ENCODE data around the gene GH2. TPM values are rescaled to one million over a fixed set of nuclear protein-coding genes. Genes with fewer than 3 reads are reported as not detected.

GH2 gene
- total and polyA plus RNA-seq, 4 donors: not detected

DNA sequence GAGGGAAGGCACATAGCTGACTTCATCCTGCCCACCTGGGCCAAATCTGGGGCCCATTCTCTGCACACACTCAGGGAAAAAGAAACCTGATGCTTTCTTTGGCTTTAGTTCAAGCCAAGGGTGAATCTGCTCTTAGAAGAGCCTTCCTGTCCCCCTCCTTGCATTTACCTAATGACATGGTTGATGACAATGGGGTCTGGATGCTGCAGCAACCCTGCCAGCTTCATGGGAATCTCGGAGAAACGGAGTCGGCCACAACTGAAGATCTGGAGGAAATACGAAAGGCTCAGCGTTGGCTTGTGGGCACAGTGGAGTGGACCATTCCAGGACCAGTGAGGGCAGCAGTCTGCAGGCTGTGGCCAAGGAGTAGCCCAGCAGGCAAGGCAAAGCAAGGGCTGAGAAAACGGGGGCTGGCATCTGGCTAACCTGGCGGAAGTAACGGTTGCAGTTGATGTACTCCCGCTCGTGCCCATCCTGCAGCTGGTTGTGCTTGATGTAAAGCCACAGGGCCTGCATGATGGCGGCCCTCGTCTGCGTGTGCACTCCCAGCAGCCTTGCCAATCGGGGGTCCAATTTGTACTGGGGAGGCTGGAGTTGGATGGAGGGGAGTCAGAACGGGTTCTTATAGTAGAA, 47.9 kb downstream of the GH2 start:
- no peaks in the 10 kb centered on the region for H3K9me3 ChIP-seq (ENCODE audit: control insufficient read depth in 4 of 4, insufficient read depth in 3 of 4, low read length in 3 of 4)
- H3K36me3 ChIP-seq (ENCODE audit: control insufficient read depth in 4 of 4, insufficient read depth in 4 of 4, low read length in 4 of 4): peaks cover 30 to 74% (median 51%) of the 10 kb centered on the region in 4 donors
- ATAC-seq (ENCODE audit: insufficient read depth, low FRiP score) (no peak), DNase-seq (no peak)
- no peak overlapping the region for H3K4me3 ChIP-seq
- H3K9ac ChIP-seq (ENCODE audit: insufficient read depth in 1 of 2, low read length in 2 of 2): no peak overlapping the region
- no peaks in the 10 kb centered on the region for H3K27me3 ChIP-seq (ENCODE audit: control insufficient read depth in 3 of 3, insufficient read depth in 3 of 3, low read length in 2 of 3)
- WGBS, 2 donors: 92 to 93% methylated on average over 15 of the region's 15 CpGs
- H3K4me1 ChIP-seq (ENCODE audit: control insufficient read depth in 5 of 5, insufficient read depth in 5 of 5, low read length in 5 of 5): peaks cover under 1 to 19% (median 12%) of the 10 kb centered on the region in 5 donors
- no peak overlapping the region for H3K27ac ChIP-seq (ENCODE audit: low read depth in 1 of 2, low read length in 1 of 2)
- TF ChIP-seq, protein P1, sequence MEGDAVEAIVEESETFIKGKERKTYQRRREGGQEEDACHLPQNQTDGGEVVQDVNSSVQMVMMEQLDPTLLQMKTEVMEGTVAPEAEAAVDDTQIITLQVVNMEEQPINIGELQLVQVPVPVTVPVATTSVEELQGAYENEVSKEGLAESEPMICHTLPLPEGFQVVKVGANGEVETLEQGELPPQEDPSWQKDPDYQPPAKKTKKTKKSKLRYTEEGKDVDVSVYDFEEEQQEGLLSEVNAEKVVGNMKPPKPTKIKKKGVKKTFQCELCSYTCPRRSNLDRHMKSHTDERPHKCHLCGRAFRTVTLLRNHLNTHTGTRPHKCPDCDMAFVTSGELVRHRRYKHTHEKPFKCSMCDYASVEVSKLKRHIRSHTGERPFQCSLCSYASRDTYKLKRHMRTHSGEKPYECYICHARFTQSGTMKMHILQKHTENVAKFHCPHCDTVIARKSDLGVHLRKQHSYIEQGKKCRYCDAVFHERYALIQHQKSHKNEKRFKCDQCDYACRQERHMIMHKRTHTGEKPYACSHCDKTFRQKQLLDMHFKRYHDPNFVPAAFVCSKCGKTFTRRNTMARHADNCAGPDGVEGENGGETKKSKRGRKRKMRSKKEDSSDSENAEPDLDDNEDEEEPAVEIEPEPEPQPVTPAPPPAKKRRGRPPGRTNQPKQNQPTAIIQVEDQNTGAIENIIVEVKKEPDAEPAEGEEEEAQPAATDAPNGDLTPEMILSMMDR (IDR thresholded peaks at IDR 0.05; ENCODE audit: control extremely low read depth, extremely low read depth): no peak

DNA sequence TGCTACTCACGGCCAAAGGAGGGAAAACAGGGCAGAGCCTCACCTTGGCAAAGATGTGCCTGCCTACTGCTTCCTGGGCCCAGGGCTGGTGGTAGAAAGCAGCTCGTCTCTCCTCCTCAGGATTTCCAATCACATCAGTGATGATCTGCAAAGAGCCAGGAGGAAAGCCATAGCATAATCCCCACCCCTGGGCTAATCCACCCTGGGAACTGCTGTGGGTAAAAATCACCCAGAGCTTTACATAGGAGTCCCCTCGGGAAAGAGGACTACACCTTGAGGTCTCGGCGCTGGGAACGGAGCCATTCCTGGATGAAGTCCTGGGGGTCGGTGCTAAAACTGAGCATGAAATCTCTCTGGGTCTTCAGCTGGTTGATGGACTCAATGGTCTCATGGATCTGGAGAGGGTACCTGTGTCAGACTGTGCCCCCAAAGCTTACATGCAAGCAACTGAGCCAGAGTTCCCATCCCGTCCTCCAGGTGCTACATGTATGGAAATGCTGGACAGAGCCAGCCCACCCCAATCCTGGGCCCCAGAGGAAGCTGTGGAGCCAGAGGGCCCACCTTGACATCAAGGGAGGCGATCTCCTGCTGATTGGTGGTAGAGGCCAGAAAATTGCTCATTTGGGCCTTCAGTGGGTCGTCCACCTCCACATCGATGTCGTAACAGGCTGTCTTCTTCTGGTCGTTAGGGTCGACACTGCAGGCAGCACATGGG, 48.6 kb downstream of the GH2 start:
- H3K36me3 ChIP-seq (ENCODE audit: control insufficient read depth in 4 of 4, insufficient read depth in 4 of 4, low read length in 4 of 4): peaks cover 30 to 74% (median 51%) of the 10 kb centered on the region in 4 donors
- no peaks in the 10 kb centered on the region for H3K9me3 ChIP-seq (ENCODE audit: control insufficient read depth in 4 of 4, insufficient read depth in 3 of 4, low read length in 3 of 4)
- DNase-seq (no peak), ATAC-seq (ENCODE audit: insufficient read depth, low FRiP score) (no peak)
- H3K27ac ChIP-seq (ENCODE audit: low read depth in 1 of 2, low read length in 1 of 2): no peak overlapping the region
- TF ChIP-seq, protein P1 (IDR thresholded peaks at IDR 0.05; ENCODE audit: control extremely low read depth, extremely low read depth): no peak
- H3K9ac ChIP-seq (ENCODE audit: insufficient read depth in 1 of 2, low read length in 2 of 2): no peak overlapping the region
- no peak overlapping the region for H3K4me3 ChIP-seq
- H3K27me3 ChIP-seq (ENCODE audit: control insufficient read depth in 3 of 3, insufficient read depth in 3 of 3, low read length in 2 of 3): no peaks in the 10 kb centered on the region
- WGBS, 2 donors: 82 to 89% methylated on average over 14 of the region's 14 CpGs
- H3K4me1 ChIP-seq (ENCODE audit: control insufficient read depth in 5 of 5, insufficient read depth in 5 of 5, low read length in 5 of 5): peaks cover 0 to 19% (median 10%) of the 10 kb centered on the region in 5 donors

DNA sequence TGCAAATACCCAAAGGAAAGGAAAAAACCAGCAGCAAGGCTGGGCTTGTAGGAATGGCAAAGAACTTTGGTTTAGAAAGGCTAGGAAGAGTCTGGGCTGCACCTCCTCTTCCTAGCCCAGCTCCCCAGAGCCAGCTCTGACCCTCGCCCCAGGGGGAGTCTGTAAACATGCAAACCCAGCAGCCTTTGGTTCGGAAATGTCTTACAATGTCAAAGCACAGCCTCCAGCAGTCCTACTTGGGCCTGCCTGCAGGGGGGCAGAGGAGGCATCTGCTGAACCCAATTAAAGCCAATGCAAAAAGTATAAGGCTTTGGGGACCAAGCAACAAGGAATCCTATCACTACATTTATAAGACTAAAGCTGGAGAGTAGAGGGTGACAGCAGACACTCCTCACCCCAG, 49.3 kb downstream of the GH2 start:
- Histone ChIP-seq H3K4me1 (ENCODE audit: control insufficient read depth in 5 of 5, insufficient read depth in 5 of 5, low read length in 5 of 5) (peaks cover 0 to 17% (median 6%) of the 10 kb centered on the region in 5 donors), H3K27ac (ENCODE audit: low read depth in 1 of 2, low read length in 1 of 2) (no peak overlapping the region), H3K4me3 (no peak overlapping the region), H3K9me3 (ENCODE audit: control insufficient read depth in 4 of 4, insufficient read depth in 3 of 4, low read length in 3 of 4) (no peaks in the 10 kb centered on the region), H3K9ac (ENCODE audit: insufficient read depth in 1 of 2, low read length in 2 of 2) (no peak overlapping the region), H3K27me3 (ENCODE audit: control insufficient read depth in 3 of 3, insufficient read depth in 3 of 3, low read length in 2 of 3) (no peaks in the 10 kb centered on the region), H3K36me3 (ENCODE audit: control insufficient read depth in 4 of 4, insufficient read depth in 4 of 4, low read length in 4 of 4) (peaks cover 30 to 71% (median 51%) of the 10 kb centered on the region in 4 donors)
- DNase-seq (no peak), ATAC-seq (ENCODE audit: insufficient read depth, low FRiP score) (no peak)
- 86 to 87% methylated on average over 2 of the region's 2 CpGs for WGBS, 2 donors
- TF ChIP-seq, protein P1 (IDR thresholded peaks at IDR 0.05; ENCODE audit: control extremely low read depth, extremely low read depth): no peak

All from lung (tissue), 12 donors.